SK-N-SH (cell line): ENCODE data around the gene RNPEPL1. TPM values are rescaled to one million over a fixed set of nuclear protein-coding genes. Genes with fewer than 3 reads are reported as not detected.

Experiments used
- CTCF ChIA-PET: fragments of 300-600, 350-600 bp; formaldehyde crosslinking; extraction: SDS; loops from one replicate; lab custom pipeline; 2021; lab: Yijun Ruan, JAX
- POLR2A ChIA-PET: fragments of 350-600 bp; sonication (Branson Sonifier 250); formaldehyde crosslinking; extraction: SDS; loops from one replicate; lab custom pipeline; 2020; ENCODE audit warnings: antibody characterized with exemption, inconsistent platforms; lab: Yijun Ruan, JAX
- DNase-seq: peaks from one replicate; pipeline ENCODE4 v3.0.0; 2012
- H2AFZ ChIP-seq: fragments of 200-600 bp; sonication (generic); 2 replicates; pipeline ENCODE4 v1.8.1; 2016; ENCODE audit warnings: antibody characterized with exemption, mild to moderate bottlenecking, low read depth
- H3F3A ChIP-seq: fragments of 200-600 bp; sonication (generic); replicated peaks from 2 replicates; pipeline ENCODE3; 2016; ENCODE audit warnings: antibody characterized with exemption, mild to moderate bottlenecking; ENCODE audit not compliant: insufficient read depth
- H3K27ac ChIP-seq, 2 experiments: fragments of 200-500 bp in 1 of 2; fragments of 200-600 bp in 1 of 2; sonication (Bioruptor generic) in 1 of 2; sonication (generic), shearing (Covaris generic) in 1 of 2; 2 replicates each; pipeline versions ENCODE4 v1.5.1 to v1.6.1; 2014 to 2016; ENCODE audit warnings: low read depth in 2 of 2, inconsistent platforms in 1 of 2, low read length in 1 of 2, mild to moderate bottlenecking in 1 of 2, mixed read lengths in 1 of 2
- H3K27me3 ChIP-seq: fragments of 200-600 bp; sonication (generic), shearing (Covaris generic); 2 replicates; pipeline ENCODE4 v1.6.1; 2016; ENCODE audit warnings: mixed run types; ENCODE audit not compliant: insufficient read depth
- H3K36me3 ChIP-seq, 2 experiments: fragments of 200-500 bp in 1 of 2; fragments of 200-600 bp in 1 of 2; sonication (Bioruptor generic) in 1 of 2; sonication (generic) in 1 of 2; replicated peaks in 1 of 2; 2 replicates each; pipeline versions ENCODE3 to v1.5.1; 2014 to 2016; ENCODE audit warnings: low read length in 1 of 2, mild to moderate bottlenecking in 1 of 2; ENCODE audit not compliant: insufficient read depth in 2 of 2, control insufficient read depth in 1 of 2
- H3K4me1 ChIP-seq, 2 experiments: fragments of 200-500 bp in 1 of 2; fragments of 200-600 bp in 1 of 2; sonication (Bioruptor generic) in 1 of 2; sonication (generic), shearing (Covaris generic) in 1 of 2; 2 replicates each; pipeline versions ENCODE4 v1.5.1 to v1.6.1; 2014 to 2016; ENCODE audit warnings: low read depth in 1 of 2, low read length in 1 of 2, mixed run types in 1 of 2; ENCODE audit not compliant: insufficient read depth in 2 of 2, control insufficient read depth in 1 of 2
- H3K4me2 ChIP-seq: fragments of 200-600 bp; sonication (generic), shearing (Covaris generic); 2 replicates; pipeline ENCODE4 v1.6.1; 2017; ENCODE audit warnings: mixed run types
- H3K4me3 ChIP-seq, 2 experiments: fragments of 200-500 bp in 1 of 2; fragments of 200-600 bp in 1 of 2; sonication (Bioruptor generic) in 1 of 2; sonication (generic), shearing (Covaris generic) in 1 of 2; 2 replicates each; pipeline versions ENCODE4 v1.5.1 to v1.8.1; 2014 to 2016; ENCODE audit warnings: low read depth in 2 of 2, inconsistent platforms in 1 of 2, low read length in 1 of 2, mild to moderate bottlenecking in 1 of 2, mixed read lengths in 1 of 2, moderate library complexity in 1 of 2
- H3K79me2 ChIP-seq: fragments of 200-600 bp; sonication (generic); 2 replicates; pipeline ENCODE4 v1.8.1; 2017; ENCODE audit warnings: mild to moderate bottlenecking; ENCODE audit not compliant: insufficient read depth
- H3K9ac ChIP-seq: fragments of 200-600 bp; sonication (generic); 2 replicates; pipeline ENCODE4 v1.6.1; 2017; ENCODE audit warnings: mixed run types
- H3K9me2 ChIP-seq: fragments of 200-600 bp; sonication (generic); 2 replicates; pipeline ENCODE4 v1.6.1; 2017; ENCODE audit warnings: mixed run types
- H3K9me3 ChIP-seq: fragments of 200-600 bp; sonication (generic); 2 replicates; pipeline ENCODE4 v1.6.1; 2017; ENCODE audit warnings: mixed run types, mild to moderate bottlenecking, moderate library complexity
- H4K20me1 ChIP-seq: fragments of 200-600 bp; sonication (generic); 2 replicates; pipeline ENCODE4 v1.6.1; 2017; ENCODE audit warnings: mild to moderate bottlenecking, mixed run types; ENCODE audit not compliant: insufficient read depth
- CHD2 ChIP-seq: fragments of 150-350 bp; IDR thresholded peaks from 2 replicates; pipeline ENCODE4 v1.6.1; 2018; ENCODE audit warnings: low read length; ENCODE audit not compliant: partially characterized antibody
- EZH2phosphoT487 ChIP-seq: fragments of 200-600 bp; sonication (generic); IDR thresholded peaks from 2 replicates; pipeline ENCODE4 v1.6.1; 2017; ENCODE audit warnings: low read depth, mixed run types, mild to moderate bottlenecking, antibody characterized with exemption, moderate library complexity, borderline replicate concordance
- FOSL2 ChIP-seq: IDR thresholded peaks from 2 replicates; pipeline ENCODE4 v1.4.0; 2012; ENCODE audit warnings: low read depth, mild to moderate bottlenecking, moderate library complexity, borderline replicate concordance
- FOXM1 ChIP-seq: IDR thresholded peaks from 2 replicates; pipeline ENCODE4 v1.4.0; 2012; ENCODE audit warnings: low read depth, mild to moderate bottlenecking
- JUND ChIP-seq: IDR thresholded peaks from 2 replicates; pipeline ENCODE4 v1.4.0; 2012
- MEF2A ChIP-seq: IDR thresholded peaks from 2 replicates; pipeline ENCODE4 v1.4.0; 2012; ENCODE audit warnings: low read depth, borderline replicate concordance
- MXI1 ChIP-seq: IDR thresholded peaks from 2 replicates; pipeline ENCODE4 v1.6.1; 2012; ENCODE audit warnings: mild to moderate bottlenecking, low read depth, low read length, improper control_type of control experiment
- NRF1 ChIP-seq: IDR thresholded peaks from 2 replicates; pipeline ENCODE4 v1.6.1; 2012; ENCODE audit warnings: low read depth, mild to moderate bottlenecking, low read length
- RFX5 ChIP-seq: IDR thresholded peaks from 2 replicates; pipeline ENCODE4 v1.6.1; 2012; ENCODE audit warnings: mild to moderate bottlenecking, improper control_type of control experiment, low read length
- WGBS: methylation state at CpG from one replicate; pipeline ENCODE4 v1.1.6; 2017; ENCODE audit warnings: low lambda C conversion rate; 5-methylcytosine and 5-hydroxymethylcytosine counted together
- polyA plus RNA-seq, 3 experiments: library from polyadenylated mRNA; depleted of rRNA; stranded (reverse); fragments of >200 nt; gene quantifications; 2 replicates each; pipeline ENCODE4 v1.2.3, GENCODE V29; 2012
- TF ChIP-seq, protein P1 (sequence below): IDR thresholded peaks from 2 replicates; pipeline ENCODE4; 2012
- TF ChIP-seq, protein P2 (sequence below): fragments of 150-350 bp; IDR thresholded peaks from 2 replicates; pipeline ENCODE4 v1.6.1; 2016; ENCODE audit warnings: mild to moderate bottlenecking, low read depth, low read length
- TF ChIP-seq, protein P3 (sequence below): fragments of 150-350 bp; IDR thresholded peaks from 2 replicates; pipeline ENCODE4 v1.6.1; 2017; ENCODE audit warnings: antibody characterized with exemption, low read length, low read depth, borderline replicate concordance
- TF ChIP-seq, protein P4 (sequence below): IDR thresholded peaks from 2 replicates; pipeline ENCODE4 v1.6.1; 2012; ENCODE audit warnings: mild to moderate bottlenecking, low read depth, low read length, moderate library complexity

Gene RNPEPL1
- polyA plus RNA-seq, 1 of the 3 experiments (the other 2 are of a cell fraction): 14.3 TPM

DNA sequence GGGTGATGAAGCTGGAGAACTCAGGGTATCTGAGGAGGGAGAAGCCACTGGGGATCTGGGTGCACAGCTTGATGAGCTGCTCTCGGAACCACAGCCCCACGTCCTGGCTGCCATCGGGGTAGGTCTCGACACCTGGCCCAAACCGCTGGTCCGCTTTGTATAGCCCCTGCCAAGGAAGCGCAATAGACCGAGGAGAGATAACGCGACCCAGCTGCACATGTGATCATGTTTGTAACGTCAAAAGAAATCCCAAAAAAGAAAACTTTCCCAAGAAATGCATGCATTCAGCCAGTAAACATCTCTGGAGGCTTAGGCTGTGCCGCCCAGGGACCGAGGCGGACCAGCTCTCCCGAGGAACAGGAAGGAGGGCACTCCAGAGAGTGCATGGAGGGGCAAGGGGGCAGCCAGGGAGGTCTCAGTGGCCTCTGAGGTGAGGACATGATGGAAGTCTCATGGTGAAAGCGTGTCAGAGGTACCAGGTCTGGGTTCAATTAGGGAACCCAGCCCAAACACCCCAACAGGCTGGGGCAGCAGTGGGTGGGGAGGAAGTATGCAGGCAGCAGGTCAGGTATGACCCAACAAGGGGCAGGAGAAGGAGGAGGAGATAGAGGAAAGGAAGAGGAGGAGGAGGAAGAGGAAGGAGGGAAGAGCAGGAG is 38.8 kb upstream of the RNPEPL1 start:
- Histone ChIP-seq H3K36me3 (peaks cover 3 to 41% of the 10 kb centered on the region in 2 experiments), H2AFZ (no peak overlapping the region), H3K9me3 (peaks cover 24% of the 10 kb centered on the region; the same call in 1 of the 2 replicates), H3K4me2 (no peak overlapping the region), H3K4me1 (no peaks in the 10 kb centered on the region), H3K27me3 (no peaks in the 10 kb centered on the region), H3K27ac (no peak overlapping the region), H3K9ac (no peak overlapping the region), H3K79me2 (no peaks in the 10 kb centered on the region), H3K4me3 (no peak overlapping the region), H3K9me2 (no peaks in the 10 kb centered on the region), H4K20me1 (no peaks in the 10 kb centered on the region)
- DNase-seq: no peak
- POLR2A ChIA-PET: no interaction called here
- 93% methylated on average over 16 of the region's 16 CpGs for WGBS
- TF ChIP-seq, protein P1, sequence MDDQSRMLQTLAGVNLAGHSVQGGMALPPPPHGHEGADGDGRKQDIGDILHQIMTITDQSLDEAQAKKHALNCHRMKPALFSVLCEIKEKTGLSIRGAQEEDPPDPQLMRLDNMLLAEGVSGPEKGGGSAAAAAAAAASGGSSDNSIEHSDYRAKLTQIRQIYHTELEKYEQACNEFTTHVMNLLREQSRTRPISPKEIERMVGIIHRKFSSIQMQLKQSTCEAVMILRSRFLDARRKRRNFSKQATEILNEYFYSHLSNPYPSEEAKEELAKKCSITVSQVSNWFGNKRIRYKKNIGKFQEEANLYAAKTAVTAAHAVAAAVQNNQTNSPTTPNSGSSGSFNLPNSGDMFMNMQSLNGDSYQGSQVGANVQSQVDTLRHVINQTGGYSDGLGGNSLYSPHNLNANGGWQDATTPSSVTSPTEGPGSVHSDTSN: no peak
- TF ChIP-seq, protein P2, sequence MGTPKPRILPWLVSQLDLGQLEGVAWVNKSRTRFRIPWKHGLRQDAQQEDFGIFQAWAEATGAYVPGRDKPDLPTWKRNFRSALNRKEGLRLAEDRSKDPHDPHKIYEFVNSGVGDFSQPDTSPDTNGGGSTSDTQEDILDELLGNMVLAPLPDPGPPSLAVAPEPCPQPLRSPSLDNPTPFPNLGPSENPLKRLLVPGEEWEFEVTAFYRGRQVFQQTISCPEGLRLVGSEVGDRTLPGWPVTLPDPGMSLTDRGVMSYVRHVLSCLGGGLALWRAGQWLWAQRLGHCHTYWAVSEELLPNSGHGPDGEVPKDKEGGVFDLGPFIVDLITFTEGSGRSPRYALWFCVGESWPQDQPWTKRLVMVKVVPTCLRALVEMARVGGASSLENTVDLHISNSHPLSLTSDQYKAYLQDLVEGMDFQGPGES: no peak
- TF ChIP-seq, protein P3, sequence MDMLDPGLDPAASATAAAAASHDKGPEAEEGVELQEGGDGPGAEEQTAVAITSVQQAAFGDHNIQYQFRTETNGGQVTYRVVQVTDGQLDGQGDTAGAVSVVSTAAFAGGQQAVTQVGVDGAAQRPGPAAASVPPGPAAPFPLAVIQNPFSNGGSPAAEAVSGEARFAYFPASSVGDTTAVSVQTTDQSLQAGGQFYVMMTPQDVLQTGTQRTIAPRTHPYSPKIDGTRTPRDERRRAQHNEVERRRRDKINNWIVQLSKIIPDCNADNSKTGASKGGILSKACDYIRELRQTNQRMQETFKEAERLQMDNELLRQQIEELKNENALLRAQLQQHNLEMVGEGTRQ: no peak
- TF ChIP-seq, protein P4, sequence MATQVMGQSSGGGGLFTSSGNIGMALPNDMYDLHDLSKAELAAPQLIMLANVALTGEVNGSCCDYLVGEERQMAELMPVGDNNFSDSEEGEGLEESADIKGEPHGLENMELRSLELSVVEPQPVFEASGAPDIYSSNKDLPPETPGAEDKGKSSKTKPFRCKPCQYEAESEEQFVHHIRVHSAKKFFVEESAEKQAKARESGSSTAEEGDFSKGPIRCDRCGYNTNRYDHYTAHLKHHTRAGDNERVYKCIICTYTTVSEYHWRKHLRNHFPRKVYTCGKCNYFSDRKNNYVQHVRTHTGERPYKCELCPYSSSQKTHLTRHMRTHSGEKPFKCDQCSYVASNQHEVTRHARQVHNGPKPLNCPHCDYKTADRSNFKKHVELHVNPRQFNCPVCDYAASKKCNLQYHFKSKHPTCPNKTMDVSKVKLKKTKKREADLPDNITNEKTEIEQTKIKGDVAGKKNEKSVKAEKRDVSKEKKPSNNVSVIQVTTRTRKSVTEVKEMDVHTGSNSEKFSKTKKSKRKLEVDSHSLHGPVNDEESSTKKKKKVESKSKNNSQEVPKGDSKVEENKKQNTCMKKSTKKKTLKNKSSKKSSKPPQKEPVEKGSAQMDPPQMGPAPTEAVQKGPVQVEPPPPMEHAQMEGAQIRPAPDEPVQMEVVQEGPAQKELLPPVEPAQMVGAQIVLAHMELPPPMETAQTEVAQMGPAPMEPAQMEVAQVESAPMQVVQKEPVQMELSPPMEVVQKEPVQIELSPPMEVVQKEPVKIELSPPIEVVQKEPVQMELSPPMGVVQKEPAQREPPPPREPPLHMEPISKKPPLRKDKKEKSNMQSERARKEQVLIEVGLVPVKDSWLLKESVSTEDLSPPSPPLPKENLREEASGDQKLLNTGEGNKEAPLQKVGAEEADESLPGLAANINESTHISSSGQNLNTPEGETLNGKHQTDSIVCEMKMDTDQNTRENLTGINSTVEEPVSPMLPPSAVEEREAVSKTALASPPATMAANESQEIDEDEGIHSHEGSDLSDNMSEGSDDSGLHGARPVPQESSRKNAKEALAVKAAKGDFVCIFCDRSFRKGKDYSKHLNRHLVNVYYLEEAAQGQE: no peak
- TF ChIP-seq MXI1 (no peak), RFX5 (no peak), JUND (no peak), MEF2A (no peak), FOSL2 (no peak), EZH2phosphoT487 (no peak), CHD2 (no peak), FOXM1 (no peak), NRF1 (no peak)
- TF ChIP-seq, all 33 proteins: peak for 0
- CTCF ChIA-PET: interaction anchor here (1.2 to 1.6 kb wide), 2 partner anchors 15 to 37 kb away, joined by 4 read pairs; no protein-coding TSS in a partner anchor
- H3F3A ChIP-seq: peaks cover 3% of the 10 kb centered on the region
